OCI-LY3 (cell line): Measurements from ENCODE around the gene TOP3B.

Experiments used
- CTCF ChIP-seq: fragments of 200-600, 300-600 bp; sonication (generic); IDR thresholded peaks from 2 replicates; pipeline ENCODE4 v1.5.1; 2014; ENCODE audit warnings: antibody characterized with exemption, low read length, low read depth
- EZH2phosphoT487 ChIP-seq: fragments of 200-600 bp; shearing (Covaris generic); IDR thresholded peaks from 2 replicates; pipeline ENCODE4 v1.6.1; 2018; ENCODE audit warnings: antibody characterized with exemption, mixed run types, low read depth

- TF ChIP-seq CTCF (no peak), EZH2phosphoT487 (no peak)
Measured at GRCh38 chr22:21978564-21979386, 3.8 kb downstream of the TOP3B start.
